ENCODE data around the gene SFMBT2.

DNA sequence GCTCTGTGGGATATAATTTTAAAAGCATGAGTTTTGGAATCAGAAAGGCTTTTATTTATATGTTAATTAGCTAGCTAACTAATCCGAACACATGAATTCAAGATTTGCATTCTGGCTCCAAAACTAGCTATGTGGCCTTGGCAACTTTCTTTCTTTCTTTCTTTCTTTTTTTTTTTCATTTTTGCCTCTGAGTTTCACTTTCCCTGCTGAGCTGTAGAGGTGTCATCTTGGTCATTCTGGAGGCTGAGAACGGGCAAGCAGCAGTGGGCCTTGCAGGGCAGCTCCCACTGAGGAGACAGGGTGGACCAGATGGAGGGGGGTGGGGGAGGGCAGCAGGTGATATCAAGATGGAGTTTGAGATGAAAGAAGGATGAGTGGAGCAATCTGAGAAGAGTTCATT lies 24.8 kb upstream of the SFMBT2 start:
- TF ChIP-seq GATA2 (IDR thresholded peaks at IDR 0.05; ENCODE audit: low read depth, low read length), result no peak
- TF ChIP-seq GATA3 (IDR thresholded peaks at IDR 0.05; ENCODE audit: low read depth, low read length), result no peak
